NCI-H2171 treated with DMSO at 0.1 percent for 48 hours (cell line): Measurements from ENCODE around the gene APBA2.
"Not testable (repeated sequence)": the region's sequence is repeated elsewhere in the genome, so short reads cannot be mapped to it uniquely, and the experiment has no call there.

Experiments
- DNase-seq: peaks from one replicate; lab custom pipeline; 2025; lab: John Stamatoyannopoulos, UW

The APBA2 gene

GRCh38 chr15:28998511-28998910, 112.7 kb downstream of the APBA2 start:
- DNase-seq = no peak

- DNase-seq = no peak
These were observed 117.5 kb downstream of the APBA2 start for GRCh38 chr15:29003191-29003839.

- DNase-seq = no peak
These were observed 118.1 kb downstream of the APBA2 start for GRCh38 chr15:29003840-29004233.

- DNase-seq = no peak
These were observed 120.2 kb downstream of the APBA2 start for GRCh38 chr15:29005931-29006330.

- no peak for DNase-seq
These were observed 123.1 kb downstream of the APBA2 start for GRCh38 chr15:29008846-29009245.

- no peak for DNase-seq
These were observed 126.3 kb downstream of the APBA2 start for GRCh38 chr15:29012097-29012496.

GRCh38 chr15:29014493-29014892, 128.7 kb downstream of the APBA2 start:
- DNase-seq = no peak

- no peak for DNase-seq
These were observed 130.7 kb downstream of the APBA2 start for GRCh38 chr15:29016518-29016917.

- peak; percentile 23 for DNase-seq
These were observed 132.5 kb downstream of the APBA2 start for GRCh38 chr15:29018120-29018805.

GRCh38 chr15:29018995-29019976, 133.5 kb downstream of the APBA2 start:
- no peak for DNase-seq

- DNase-seq = no peak
These were observed 136.1 kb downstream of the APBA2 start for GRCh38 chr15:29021857-29022256.

GRCh38 chr15:29024662-29025061, 138.9 kb downstream of the APBA2 start:
- no peak for DNase-seq

GRCh38 chr15:29025411-29025810, 139.6 kb downstream of the APBA2 start:
- not testable (repeated sequence) for DNase-seq

- DNase-seq = not testable (repeated sequence)
These were observed 142.4 kb downstream of the APBA2 start for GRCh38 chr15:29028158-29028557.

GRCh38 chr15:29029651-29030195, 143.9 kb downstream of the APBA2 start:
- DNase-seq = no peak

- DNase-seq = no peak
These were observed 145.9 kb downstream of the APBA2 start for GRCh38 chr15:29031502-29032228.

- DNase-seq = no peak
These were observed 146.5 kb downstream of the APBA2 start for GRCh38 chr15:29032229-29032625.

GRCh38 chr15:29032751-29033150, 147.0 kb downstream of the APBA2 start:
- DNase-seq = no peak

- no peak for DNase-seq
These were observed 148.4 kb downstream of the APBA2 start for GRCh38 chr15:29034151-29034550.

GRCh38 chr15:29034593-29035335, 149.0 kb downstream of the APBA2 start:
- DNase-seq = no peak
